T-helper 17 cell (primary cell): Measurements from ENCODE around the gene NTNG2. TPM values are rescaled to one million over a fixed set of nuclear protein-coding genes. Genes with fewer than 3 reads are reported as not detected.

Experiments
- ATAC-seq: fragments of 150-1000 bp; cut with Tn5 transposase; 2 replicates; pipeline ENCODE4 v1.10.0; 2021; ENCODE audit warnings: mild to moderate bottlenecking, moderate library complexity
- DNase-seq, 3 donors: peaks; one replicate each; pipeline versions ENCODE4 v3.0.0 to v3.0.0-alpha.2; 2020 to 2021
- H3K9me3 ChIP-seq: one replicate; pipeline ENCODE4 v1.7.0; 2013; ENCODE audit warnings: low read length, mild to moderate bottlenecking; ENCODE audit not compliant: control insufficient read depth, poor library complexity, severe bottlenecking
- H3K27ac Mint-ChIP-seq: one replicate; pipeline ENCODE4 v1.8.0; 2022; ENCODE audit warnings: mild to moderate bottlenecking, moderate library complexity, mixed read lengths
- H3K27me3 Mint-ChIP-seq: one replicate; pipeline ENCODE4 v1.8.0; 2022; ENCODE audit warnings: mixed read lengths
- H3K36me3 Mint-ChIP-seq: one replicate; pipeline ENCODE4 v1.8.0; 2022; ENCODE audit warnings: low read depth, mixed read lengths
- H3K4me1 Mint-ChIP-seq: one replicate; pipeline ENCODE4 v1.8.0; 2022; ENCODE audit warnings: mild to moderate bottlenecking, mixed read lengths
- H3K4me3 Mint-ChIP-seq: one replicate; pipeline ENCODE4 v1.8.0; 2022; ENCODE audit warnings: mild to moderate bottlenecking, moderate library complexity, mixed read lengths
- total RNA-seq, 4 donors: library from RNA in 2 of 4; stranded (reverse) in 2 of 4; gene quantifications; one replicate each; pipeline ENCODE4 v1.2.3 and lab custom pipeline; 2022 to 2026

NTNG2 gene
- total RNA-seq, 2 donors from 2014 or later, result 3.3 to 3.6 TPM

DNA sequence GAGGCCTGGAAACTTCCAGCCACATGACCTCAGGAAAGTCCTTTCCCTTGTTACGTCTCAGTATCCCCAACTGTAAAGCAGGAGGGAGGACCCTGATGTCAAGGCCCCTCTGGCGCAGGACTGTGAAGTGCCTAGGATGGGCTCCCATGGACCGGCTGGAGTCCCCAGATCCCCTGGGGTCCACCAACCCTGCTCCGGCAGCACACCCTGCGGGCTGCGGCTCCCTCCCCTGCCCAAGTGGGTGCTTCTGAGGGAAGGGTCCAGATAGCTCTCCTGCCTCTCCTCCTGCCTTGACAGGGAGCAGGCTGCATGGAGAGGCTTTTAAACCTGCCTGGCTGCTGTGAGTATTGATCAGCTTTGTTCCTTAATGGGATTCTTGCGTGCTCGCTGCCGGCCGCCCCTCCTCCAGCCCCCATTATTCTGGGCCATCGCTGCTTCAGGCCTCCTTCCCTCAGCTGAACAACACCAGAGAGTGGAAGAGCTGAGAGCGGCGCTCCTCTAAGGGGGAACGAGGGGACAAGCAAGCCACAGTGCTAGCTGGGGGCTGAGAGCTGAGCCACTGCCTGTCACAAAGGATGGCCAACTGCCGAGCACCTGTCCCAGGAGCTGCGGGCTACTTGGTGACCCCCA lies 25.6 kb upstream of the NTNG2 start:
- peaks cover 4% of the 10 kb centered on the region for H3K4me1 Mint-ChIP-seq

DNA sequence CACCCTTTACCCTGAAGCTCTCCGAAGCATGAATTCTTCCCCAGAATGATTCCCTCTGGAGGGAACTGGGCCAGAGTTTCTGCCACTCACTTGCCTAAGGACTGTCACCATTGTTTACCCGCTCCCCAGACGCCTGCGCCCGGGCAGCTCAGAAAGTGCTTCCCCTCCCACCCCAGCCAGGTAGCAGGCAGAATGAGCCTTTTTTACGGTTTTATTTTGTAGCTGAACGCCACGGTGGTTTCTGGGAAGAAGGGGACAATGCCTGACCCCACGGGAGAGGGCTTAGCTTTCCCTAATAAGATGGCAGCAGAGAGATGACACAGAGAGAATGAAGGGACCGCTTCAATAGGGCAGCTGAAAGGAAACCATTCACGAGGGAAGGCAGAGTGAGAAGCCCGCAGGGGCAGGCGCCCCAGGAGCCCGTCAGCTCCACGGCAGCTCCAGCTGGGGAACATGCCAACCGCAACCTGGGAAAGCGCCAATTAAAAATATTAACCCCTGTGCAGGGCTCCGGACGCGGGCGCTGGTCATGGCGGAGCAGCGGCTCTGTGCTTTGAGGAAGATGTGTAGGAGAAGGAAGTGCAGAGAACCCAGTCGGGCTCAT lies 20.4 kb upstream of the NTNG2 start:
- H3K36me3 Mint-ChIP-seq, result peaks cover 4% of the 10 kb centered on the region
- DNase-seq (no peak), ATAC-seq (no peak)
- peaks cover 93% of the 10 kb centered on the region for H3K27me3 Mint-ChIP-seq
- peak overlapping the region; percentile 88 for H3K4me3 Mint-ChIP-seq
- no peaks in the 10 kb centered on the region for H3K9me3 ChIP-seq
- H3K4me1 Mint-ChIP-seq, result peaks cover 15% of the 10 kb centered on the region
- H3K27ac Mint-ChIP-seq, result no peak overlapping the region

More for the DNA sequence above, 25.6 kb upstream of the NTNG2 start:
- ATAC-seq, result no peak
- H3K36me3 Mint-ChIP-seq, result no peaks in the 10 kb centered on the region
- H3K27me3 Mint-ChIP-seq, result peaks cover 94% of the 10 kb centered on the region
- H3K27ac Mint-ChIP-seq, result no peak overlapping the region
- H3K9me3 ChIP-seq, result no peaks in the 10 kb centered on the region
- no peak overlapping the region for H3K4me3 Mint-ChIP-seq
- DNase-seq, result no peak

DNA sequence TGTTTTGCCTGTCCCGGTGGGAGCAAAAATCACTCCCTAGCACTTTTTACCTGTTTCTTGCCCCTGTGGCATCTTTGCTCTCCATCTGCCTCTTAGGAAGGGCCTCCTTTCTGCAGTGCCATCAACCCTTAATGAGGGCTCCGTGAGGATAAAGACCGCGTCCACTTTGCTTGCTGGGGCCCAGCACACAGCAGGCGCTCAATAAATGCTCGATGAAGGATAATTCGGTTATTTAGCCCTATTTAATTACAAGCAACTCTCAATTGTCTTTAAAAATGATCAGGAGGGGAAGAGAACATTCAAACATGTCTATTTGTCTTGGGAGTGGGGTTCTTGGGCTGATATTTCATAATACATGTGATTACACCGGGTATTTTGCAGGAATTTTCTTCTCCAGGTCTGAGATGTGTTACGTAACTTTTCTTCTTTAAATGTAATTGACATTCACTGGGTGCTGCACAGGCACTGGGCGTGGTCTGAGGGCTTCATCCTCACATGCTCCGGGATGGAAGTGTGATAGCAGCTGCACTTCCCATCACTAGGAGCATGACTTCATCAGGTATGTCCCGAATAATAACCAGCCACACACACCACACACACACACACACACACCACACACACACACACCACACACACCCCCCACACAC lies 19.8 kb upstream of the NTNG2 start:
- ATAC-seq, result no peak
- no peak for DNase-seq
- peaks cover 15% of the 10 kb centered on the region for H3K4me1 Mint-ChIP-seq
- peaks cover 93% of the 10 kb centered on the region for H3K27me3 Mint-ChIP-seq
- no peak overlapping the region for H3K27ac Mint-ChIP-seq
- H3K36me3 Mint-ChIP-seq, result peaks cover 4% of the 10 kb centered on the region
- H3K4me3 Mint-ChIP-seq, result peak overlapping the region; percentile 88
- H3K9me3 ChIP-seq, result no peaks in the 10 kb centered on the region

DNA sequence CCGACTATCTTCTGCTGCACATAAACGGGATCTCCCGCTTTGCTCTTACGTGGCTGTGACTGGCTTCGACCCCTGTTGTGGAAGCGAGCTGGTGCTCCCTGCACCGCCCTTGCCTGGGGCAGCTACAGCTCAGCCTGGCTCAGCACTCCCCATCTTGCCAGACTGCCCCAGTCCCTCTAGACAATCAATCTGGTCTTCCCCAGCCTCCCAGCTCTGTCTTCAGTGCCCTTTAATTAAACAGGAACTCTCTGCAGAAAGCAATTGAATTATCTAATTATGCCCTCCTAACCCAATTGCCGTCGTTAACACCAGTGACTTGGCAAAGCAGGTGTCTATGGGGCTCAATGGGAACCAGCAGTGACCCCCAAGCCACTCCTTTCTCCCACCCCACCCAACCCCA lies 18.9 kb upstream of the NTNG2 start:
- peaks cover 15% of the 10 kb centered on the region for H3K4me1 Mint-ChIP-seq
- no peak for ATAC-seq
- no peak overlapping the region for H3K27ac Mint-ChIP-seq
- no peaks in the 10 kb centered on the region for H3K9me3 ChIP-seq
- H3K4me3 Mint-ChIP-seq, result no peak overlapping the region
- no peak for DNase-seq
- peaks cover 91% of the 10 kb centered on the region for H3K27me3 Mint-ChIP-seq
- H3K36me3 Mint-ChIP-seq, result peaks cover 4% of the 10 kb centered on the region

DNA sequence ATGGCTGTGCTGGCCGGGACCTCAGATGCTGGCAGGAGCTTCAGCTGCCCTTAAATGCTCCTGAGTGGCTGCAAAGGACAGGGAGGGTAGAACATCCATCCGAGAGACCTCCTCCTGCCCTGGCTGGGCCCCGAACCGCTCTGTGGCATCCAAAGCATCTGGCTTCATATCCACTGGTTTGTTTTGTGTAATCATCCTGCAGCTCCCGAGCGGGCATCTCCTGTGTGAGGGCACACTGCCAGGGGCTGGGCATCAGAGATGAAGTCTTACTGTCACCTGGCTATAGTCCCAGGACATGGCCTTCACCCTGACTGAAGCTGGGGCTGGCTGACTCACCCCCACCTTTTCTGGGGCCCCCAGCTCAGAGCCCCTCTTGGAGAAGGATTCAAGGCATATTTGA lies 18.5 kb upstream of the NTNG2 start:
- H3K27me3 Mint-ChIP-seq, result peaks cover 92% of the 10 kb centered on the region
- H3K36me3 Mint-ChIP-seq, result peaks cover 4% of the 10 kb centered on the region
- H3K27ac Mint-ChIP-seq, result no peak overlapping the region
- DNase-seq (no peak), ATAC-seq (no peak)
- H3K9me3 ChIP-seq, result no peaks in the 10 kb centered on the region
- H3K4me1 Mint-ChIP-seq, result peaks cover 15% of the 10 kb centered on the region
- no peak overlapping the region for H3K4me3 Mint-ChIP-seq

DNA sequence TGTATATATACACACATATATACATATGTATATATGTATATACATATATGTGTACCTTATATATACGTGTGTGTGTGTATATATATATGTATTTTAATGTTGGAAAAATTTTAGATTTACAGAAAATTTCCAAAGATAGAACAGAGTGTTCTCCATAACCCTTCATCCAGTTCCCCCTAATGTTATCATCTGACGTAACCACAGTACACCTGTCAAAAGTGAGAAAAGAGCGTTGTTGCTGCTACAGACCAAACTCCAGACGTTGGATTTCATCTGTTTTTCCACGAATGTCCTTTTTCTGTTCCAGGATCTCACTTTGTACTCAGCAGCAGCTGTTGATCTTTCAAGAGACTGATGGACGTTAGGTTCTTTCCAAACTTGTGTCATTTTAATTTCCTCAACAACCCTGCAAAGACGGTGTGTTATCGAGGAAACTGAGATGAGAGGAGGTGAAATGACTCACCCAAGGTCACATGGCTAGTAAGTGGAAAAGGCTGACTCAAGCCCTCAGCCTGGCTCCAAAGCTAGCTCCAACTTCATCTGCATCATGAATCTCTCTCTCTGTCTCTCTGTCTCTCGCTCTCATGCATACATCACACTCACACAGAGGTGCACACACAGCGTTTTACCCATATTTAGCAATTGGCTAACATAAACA lies 17.0 kb upstream of the NTNG2 start:
- H3K9me3 ChIP-seq, result no peaks in the 10 kb centered on the region
- Mint-ChIP-seq H3K4me1 (peaks cover 15% of the 10 kb centered on the region), H3K36me3 (peaks cover 6% of the 10 kb centered on the region), H3K27me3 (peaks cover 89% of the 10 kb centered on the region), H3K27ac (no peak overlapping the region), H3K4me3 (no peak overlapping the region)
- ATAC-seq, result no peak
- no peak for DNase-seq

DNA sequence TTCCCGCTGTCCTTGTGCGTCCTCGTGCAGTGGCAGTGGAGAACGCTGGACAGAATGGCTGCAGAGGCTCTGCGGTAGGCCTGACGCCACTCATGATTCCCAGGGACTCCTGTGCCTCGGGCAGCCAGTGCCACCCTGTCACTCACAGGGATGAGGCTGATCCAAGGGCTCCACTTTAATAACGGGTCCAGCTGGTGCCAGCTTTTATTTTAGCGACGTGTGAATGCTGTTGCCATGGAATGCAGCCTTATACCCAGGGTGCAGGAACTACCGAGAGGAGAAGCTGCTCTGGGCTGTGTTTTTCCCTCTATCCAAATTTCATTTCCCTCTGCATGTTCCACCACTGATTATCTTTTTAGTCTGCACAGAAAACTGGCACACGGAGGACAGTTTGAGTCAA lies 15.8 kb upstream of the NTNG2 start:
- Mint-ChIP-seq H3K36me3 (peaks cover 6% of the 10 kb centered on the region), H3K4me1 (peaks cover 15% of the 10 kb centered on the region), H3K27me3 (peaks cover 84% of the 10 kb centered on the region), H3K4me3 (no peak overlapping the region), H3K27ac (no peak overlapping the region)
- ATAC-seq (no peak), DNase-seq (no peak)
- H3K9me3 ChIP-seq, result no peaks in the 10 kb centered on the region

DNA sequence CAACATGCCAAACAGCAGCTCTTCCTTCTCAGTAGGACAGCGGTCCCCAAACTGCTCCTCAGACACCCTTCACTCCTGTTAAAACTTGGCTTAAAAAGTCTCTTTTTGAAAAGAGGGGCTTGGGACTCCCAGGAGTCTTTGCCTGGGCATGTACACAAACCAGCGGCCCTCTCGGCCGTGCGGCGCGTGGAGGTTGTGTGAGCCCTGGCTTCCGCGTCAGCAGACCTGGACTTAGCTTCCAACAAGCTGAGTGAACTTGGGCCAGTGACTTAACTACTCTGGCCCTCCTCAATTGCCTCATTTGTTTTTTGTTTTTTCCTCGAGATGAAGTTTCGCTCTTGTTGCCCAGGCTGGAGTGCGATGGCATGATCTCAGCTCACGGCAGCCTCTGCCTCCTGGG lies 15.3 kb upstream of the NTNG2 start:
- no peaks in the 10 kb centered on the region for H3K9me3 ChIP-seq
- H3K4me3 Mint-ChIP-seq, result no peak overlapping the region
- peaks cover 6% of the 10 kb centered on the region for H3K36me3 Mint-ChIP-seq
- no peak overlapping the region for H3K27ac Mint-ChIP-seq
- peaks cover 84% of the 10 kb centered on the region for H3K27me3 Mint-ChIP-seq
- peaks cover 10% of the 10 kb centered on the region for H3K4me1 Mint-ChIP-seq
- ATAC-seq, result no peak
- no peak for DNase-seq

DNA sequence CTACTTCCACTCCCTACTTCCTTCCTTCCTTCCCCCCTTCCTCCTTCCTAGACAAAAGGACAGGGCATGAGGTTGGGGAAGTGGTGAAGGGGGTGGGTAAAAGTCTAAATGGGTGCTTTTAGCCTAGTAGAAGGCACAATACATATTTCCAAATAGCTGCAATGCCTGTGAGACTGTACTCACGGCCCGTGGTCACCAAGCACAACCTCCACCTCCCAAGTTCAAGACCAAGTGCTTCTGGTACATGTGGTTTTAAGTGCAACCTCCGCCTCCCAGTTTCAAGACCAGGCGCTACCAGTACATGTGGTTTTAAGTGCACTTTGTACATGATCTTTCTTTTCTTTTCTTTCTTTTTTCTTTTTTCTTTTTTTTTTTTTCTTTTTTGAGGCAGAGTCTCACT lies 14.5 kb upstream of the NTNG2 start:
- ATAC-seq, result no peak
- no peaks in the 10 kb centered on the region for H3K9me3 ChIP-seq
- DNase-seq, result no peak
- Mint-ChIP-seq H3K4me3 (no peak overlapping the region), H3K36me3 (peaks cover 6% of the 10 kb centered on the region), H3K27me3 (peaks cover 84% of the 10 kb centered on the region), H3K27ac (no peak overlapping the region), H3K4me1 (peaks cover 5% of the 10 kb centered on the region)

DNA sequence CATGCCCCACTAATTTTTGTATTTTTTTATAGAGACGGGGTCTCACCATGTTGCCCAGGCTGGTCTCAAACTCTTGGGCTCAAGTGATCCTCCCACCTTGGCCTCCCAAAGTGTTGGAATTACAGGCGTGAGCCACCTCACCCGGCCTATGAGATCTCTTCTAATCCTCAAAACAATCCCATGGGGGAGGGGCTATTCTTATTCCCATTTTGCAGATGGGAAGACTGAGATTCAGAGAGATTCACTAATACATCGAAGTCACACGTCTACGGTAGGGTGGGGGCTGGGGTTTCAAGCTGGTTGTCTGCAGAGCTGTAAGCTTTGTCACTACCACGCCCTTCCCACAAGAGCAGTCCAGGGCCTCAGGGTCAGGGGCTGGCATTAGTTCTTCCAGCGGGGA lies 14.0 kb upstream of the NTNG2 start:
- Mint-ChIP-seq H3K4me1 (peaks cover 4% of the 10 kb centered on the region), H3K27ac (no peak overlapping the region), H3K36me3 (peaks cover 5% of the 10 kb centered on the region), H3K27me3 (peaks cover 84% of the 10 kb centered on the region), H3K4me3 (no peak overlapping the region)
- no peak for ATAC-seq
- no peaks in the 10 kb centered on the region for H3K9me3 ChIP-seq
- DNase-seq, result no peak

DNA sequence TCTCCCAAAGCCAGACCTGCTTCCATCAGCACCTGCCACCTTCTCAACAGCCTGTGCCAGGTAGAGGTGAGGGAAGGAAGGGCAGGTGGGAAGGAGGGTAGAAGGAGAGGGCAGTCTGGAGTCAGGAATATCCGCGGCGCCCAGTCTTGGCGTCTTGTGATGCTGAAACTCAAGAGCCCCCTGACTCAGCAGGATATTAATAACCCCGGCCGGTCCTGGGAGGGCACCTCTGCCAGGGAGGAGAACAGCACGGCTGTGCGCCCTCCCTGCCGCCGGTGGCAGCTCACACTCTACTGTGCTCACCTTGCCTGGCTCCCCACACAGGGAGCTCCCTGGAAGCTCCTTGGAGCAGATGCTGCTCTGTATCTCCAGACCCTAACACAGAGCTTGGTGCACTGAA lies 11.6 kb upstream of the NTNG2 start:
- ATAC-seq (no peak), DNase-seq (no peak)
- H3K27ac Mint-ChIP-seq, result no peak overlapping the region
- no peaks in the 10 kb centered on the region for H3K9me3 ChIP-seq
- peaks cover 2% of the 10 kb centered on the region for H3K4me1 Mint-ChIP-seq
- H3K36me3 Mint-ChIP-seq, result peaks cover 2% of the 10 kb centered on the region
- H3K27me3 Mint-ChIP-seq, result peaks cover 90% of the 10 kb centered on the region
- H3K4me3 Mint-ChIP-seq, result no peak overlapping the region

DNA sequence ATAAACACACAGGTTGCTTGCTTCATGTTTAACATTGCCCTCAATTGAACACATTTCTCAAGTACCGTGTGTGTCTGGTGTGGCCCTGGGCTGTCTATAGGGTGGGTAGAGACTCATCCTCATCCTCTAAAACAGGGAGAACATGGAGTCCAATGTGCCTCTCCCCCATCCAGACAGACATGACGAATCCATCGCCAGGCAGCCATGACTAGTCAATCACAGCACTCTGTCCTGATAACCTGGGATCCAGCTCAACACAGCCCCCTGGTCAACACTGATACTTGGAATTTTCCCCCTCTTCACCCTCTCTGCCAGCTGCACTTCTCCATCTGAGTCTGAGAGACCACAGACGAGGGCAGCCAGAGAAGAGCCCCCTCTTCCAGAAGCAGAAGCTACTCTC lies 10.7 kb upstream of the NTNG2 start:
- no peaks in the 10 kb centered on the region for H3K9me3 ChIP-seq
- no peak for DNase-seq
- peaks cover 2% of the 10 kb centered on the region for H3K4me1 Mint-ChIP-seq
- H3K4me3 Mint-ChIP-seq, result no peak overlapping the region
- H3K27me3 Mint-ChIP-seq, result peaks cover 90% of the 10 kb centered on the region
- ATAC-seq, result no peak
- H3K36me3 Mint-ChIP-seq, result peaks cover 2% of the 10 kb centered on the region
- no peak overlapping the region for H3K27ac Mint-ChIP-seq

DNA sequence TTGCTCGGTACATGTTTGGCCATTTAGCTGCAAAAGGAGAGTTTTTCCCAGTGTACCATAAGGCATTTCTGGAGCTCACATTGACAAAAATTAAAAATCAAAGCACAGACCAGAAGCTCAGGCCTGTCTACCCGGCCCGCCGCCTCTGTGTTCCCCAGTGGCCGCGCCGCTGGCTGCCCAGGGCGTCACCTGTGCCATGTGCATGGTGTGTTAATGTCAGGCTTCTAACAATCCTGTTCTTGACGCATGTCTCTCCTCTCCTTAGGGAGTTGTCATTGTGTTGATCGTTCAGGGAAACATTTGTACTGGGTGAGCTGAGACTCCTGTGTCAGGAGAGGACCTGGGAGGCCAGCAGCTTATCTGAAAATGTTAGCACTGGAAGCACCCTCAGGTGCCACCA lies 9.6 kb upstream of the NTNG2 start:
- ATAC-seq (no peak), DNase-seq (no peak)
- no peaks in the 10 kb centered on the region for H3K9me3 ChIP-seq
- Mint-ChIP-seq H3K4me1 (no peaks in the 10 kb centered on the region), H3K27ac (no peak overlapping the region), H3K4me3 (no peak overlapping the region), H3K27me3 (peaks cover 83% of the 10 kb centered on the region), H3K36me3 (peaks cover 2% of the 10 kb centered on the region)
